SU-DHL-6 (cell line): ENCODE results near the gene C6orf15.

Experiments
- H2AFZ ChIP-seq: fragments of 200-600 bp; sonication (generic); 2 replicates; pipeline ENCODE4 v1.6.1; 2014; ENCODE audit warnings: low read depth, mild to moderate bottlenecking, moderate library complexity, mixed read lengths, antibody characterized with exemption, low read length; ENCODE audit not compliant: severe bottlenecking
- H3F3A ChIP-seq: fragments of 200-600 bp; shearing (Covaris generic); 2 replicates; pipeline ENCODE4 v1.6.0; 2016; ENCODE audit warnings: antibody characterized with exemption, mild to moderate bottlenecking; ENCODE audit not compliant: insufficient read depth
- H3K27ac ChIP-seq: fragments of 200-600 bp; sonication (generic); 2 replicates; pipeline ENCODE4 v1.5.1; 2016; ENCODE audit warnings: low read depth, mild to moderate bottlenecking, low read length, moderate library complexity, mixed read lengths
- H3K27me3 ChIP-seq: fragments of 200-600 bp; sonication (generic), shearing (Covaris generic); 2 replicates; pipeline ENCODE4 v1.6.0; 2014; ENCODE audit warnings: mild to moderate bottlenecking, low read length
- H3K36me3 ChIP-seq: fragments of 200-600 bp; sonication (generic); 2 replicates; pipeline ENCODE4 v1.6.1; 2014; ENCODE audit warnings: mild to moderate bottlenecking, low read length, mixed read lengths
- H3K4me2 ChIP-seq: fragments of 300-600, 200-600 bp; shearing (Covaris generic), sonication (generic); 2 replicates; pipeline ENCODE4 v1.6.0; 2014; ENCODE audit warnings: low read length, low read depth, mild to moderate bottlenecking; ENCODE audit not compliant: poor library complexity, severe bottlenecking
- H3K4me3 ChIP-seq: fragments of 200-600 bp; sonication (generic); 2 replicates; pipeline ENCODE4 v1.5.1; 2014; ENCODE audit warnings: antibody characterized with exemption, low read length, mild to moderate bottlenecking, mixed read lengths; ENCODE audit not compliant: insufficient read depth, poor library complexity, severe bottlenecking
- H3K79me2 ChIP-seq: fragments of 200-600 bp; sonication (generic); 2 replicates; pipeline ENCODE4 v1.6.1; 2014; ENCODE audit warnings: mild to moderate bottlenecking, low read length, moderate library complexity; ENCODE audit not compliant: insufficient read depth
- H3K9ac ChIP-seq: fragments of 200-600 bp; sonication (generic); 2 replicates; pipeline ENCODE4 v1.7.0; 2014; ENCODE audit warnings: mild to moderate bottlenecking, low read length
- H3K9me2 ChIP-seq: fragments of 200-600 bp; sonication (generic); replicated peaks from 2 replicates; pipeline ENCODE4 v1.6.1; 2014; ENCODE audit warnings: low read length; ENCODE audit not compliant: insufficient read depth
- H3K9me3 ChIP-seq: fragments of 200-600 bp; sonication (generic); 2 replicates; pipeline ENCODE4 v1.6.1; 2014; ENCODE audit warnings: low read length, mixed read lengths; ENCODE audit not compliant: insufficient read depth
- H4K20me1 ChIP-seq: fragments of 200-600 bp; sonication (generic); 2 replicates; pipeline ENCODE4 v1.6.1; 2014; ENCODE audit warnings: low read depth, mild to moderate bottlenecking, antibody characterized with exemption, low read length, moderate library complexity, mixed read lengths
- CTCF ChIP-seq: fragments of 200-600 bp; sonication (generic); IDR thresholded peaks from one replicate; pipeline ENCODE4 v1.5.1; 2017; ENCODE audit warnings: antibody characterized with exemption, mild to moderate bottlenecking, low read length, moderate library complexity; ENCODE audit not compliant: insufficient read depth, poor library complexity, severe bottlenecking
- EZH2phosphoT487 ChIP-seq: fragments of 200-600 bp; sonication (generic), shearing (Covaris generic); conservative IDR thresholded peaks from 2 replicates; pipeline ENCODE4 v1.6.1; 2018; ENCODE audit warnings: mild to moderate bottlenecking, antibody characterized with exemption, low read length, moderate library complexity, mixed read lengths

C6orf15 gene

GRCh38 chr6:31154436-31154835, 42.1 kb upstream of the C6orf15 start:
- Histone ChIP-seq H3K4me2 (no peak overlapping the region), H4K20me1 (no peaks in the 10 kb centered on the region), H3K27ac (no peak overlapping the region), H3K9me2 (no peaks in the 10 kb centered on the region), H3K9me3 (no peaks in the 10 kb centered on the region), H3K27me3 (no peaks in the 10 kb centered on the region), H3K9ac (no peak overlapping the region), H2AFZ (no peak overlapping the region), H3K36me3 (peaks cover 9% of the 10 kb centered on the region; the same call in 1 of the 2 replicates), H3F3A (no peaks in the 10 kb centered on the region), H3K79me2 (peaks cover 17% of the 10 kb centered on the region), H3K4me3 (no peak overlapping the region)
- TF ChIP-seq EZH2phosphoT487 (no peak), CTCF (no peak)

DNA sequence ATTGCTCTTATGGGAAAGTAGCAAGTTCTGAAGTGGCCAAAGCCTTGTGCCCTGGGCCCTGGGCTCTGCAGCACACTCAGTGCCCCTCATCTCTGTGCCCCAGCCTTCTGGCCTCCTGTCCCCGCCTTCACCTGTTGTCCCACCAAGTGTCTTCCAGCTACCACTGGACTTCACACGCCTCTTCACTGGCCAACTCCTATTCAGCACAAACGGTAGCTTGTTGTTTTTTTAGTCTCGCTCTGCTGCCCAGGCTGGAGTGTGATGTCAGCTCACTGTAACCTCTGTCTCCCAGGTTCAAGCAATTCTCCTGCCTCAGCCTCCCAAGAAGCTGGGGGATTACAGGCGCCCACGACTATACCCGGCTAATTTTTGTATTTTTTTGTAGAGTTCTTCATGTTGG, 40.4 kb upstream of the C6orf15 start:
- no peaks in the 10 kb centered on the region for H4K20me1 ChIP-seq
- no peaks in the 10 kb centered on the region for H3K27me3 ChIP-seq
- no peak overlapping the region for H3K4me2 ChIP-seq
- no peaks in the 10 kb centered on the region for H3K9me3 ChIP-seq
- H3K36me3 ChIP-seq = peaks cover 9% of the 10 kb centered on the region; the same call in 1 of the 2 replicates
- H3K27ac ChIP-seq = no peak overlapping the region
- no peak for TF ChIP-seq EZH2phosphoT487
- TF ChIP-seq CTCF = no peak
- no peak overlapping the region for H3K9ac ChIP-seq
- no peaks in the 10 kb centered on the region for H3F3A ChIP-seq
- H3K4me3 ChIP-seq = no peak overlapping the region
- no peaks in the 10 kb centered on the region for H3K9me2 ChIP-seq
- H3K79me2 ChIP-seq = peaks cover 7% of the 10 kb centered on the region; the same call in 1 of the 2 replicates
- no peak overlapping the region for H2AFZ ChIP-seq

GRCh38 chr6:31149827-31150447, 37.6 kb upstream of the C6orf15 start:
- Histone ChIP-seq H3K9me2 (no peaks in the 10 kb centered on the region), H3K79me2 (no peaks in the 10 kb centered on the region), H3K27me3 (no peaks in the 10 kb centered on the region), H4K20me1 (no peaks in the 10 kb centered on the region), H3K4me3 (no peak overlapping the region), H3K27ac (no peak overlapping the region), H3K9me3 (no peaks in the 10 kb centered on the region), H3K36me3 (peaks cover 4% of the 10 kb centered on the region; the same call in 1 of the 2 replicates), H3K4me2 (no peak overlapping the region), H3K9ac (no peak overlapping the region), H3F3A (no peaks in the 10 kb centered on the region), H2AFZ (no peak overlapping the region)
- TF ChIP-seq CTCF (no peak), EZH2phosphoT487 (no peak)
